Esophagus squamous epithelium (tissue), 4 donors: ENCODE measurements around the gene PPP1R27.

Experiments used
- POLR2A ChIP-seq, 4 donors: fragments of 450-650 bp; IDR thresholded peaks; one replicate each; pipeline ENCODE4 v1.6.1; 2017; ENCODE audit warnings: antibody characterized with exemption in 4 of 4, mild to moderate bottlenecking in 4 of 4, moderate library complexity in 3 of 4
- TF ChIP-seq, protein P1 (sequence below), 6 experiments: fragments of 450-650 bp in 4 of 6; fragments of 200-600 bp in 2 of 6; sonication (generic) in 2 of 6; IDR thresholded peaks; one replicate each; pipeline ENCODE4 v1.5.1; 2016 to 2019; ENCODE audit warnings: antibody characterized with exemption in 6 of 6, mild to moderate bottlenecking in 4 of 6, moderate library complexity in 4 of 6

DNA sequence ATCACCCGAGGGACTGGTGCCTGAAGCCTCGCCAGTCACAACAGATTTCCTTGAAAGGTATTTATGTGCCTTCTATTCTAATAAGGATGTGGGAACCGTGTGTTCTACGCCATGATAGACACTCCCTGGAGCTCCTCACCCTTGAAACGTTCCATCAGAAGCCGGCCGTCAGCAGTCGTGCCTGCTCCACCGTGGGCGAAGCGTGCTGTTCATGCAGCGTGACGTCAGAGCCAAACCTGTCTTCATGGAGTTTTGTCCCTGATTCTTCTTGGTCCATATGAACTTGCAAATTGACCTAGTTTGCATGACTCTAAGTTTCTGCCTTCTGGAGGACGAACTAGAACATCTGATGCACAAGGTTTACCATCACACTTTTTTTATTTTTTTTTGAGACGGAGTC lies 4.5 kb upstream of the PPP1R27 start:
- TF ChIP-seq, protein P1, sequence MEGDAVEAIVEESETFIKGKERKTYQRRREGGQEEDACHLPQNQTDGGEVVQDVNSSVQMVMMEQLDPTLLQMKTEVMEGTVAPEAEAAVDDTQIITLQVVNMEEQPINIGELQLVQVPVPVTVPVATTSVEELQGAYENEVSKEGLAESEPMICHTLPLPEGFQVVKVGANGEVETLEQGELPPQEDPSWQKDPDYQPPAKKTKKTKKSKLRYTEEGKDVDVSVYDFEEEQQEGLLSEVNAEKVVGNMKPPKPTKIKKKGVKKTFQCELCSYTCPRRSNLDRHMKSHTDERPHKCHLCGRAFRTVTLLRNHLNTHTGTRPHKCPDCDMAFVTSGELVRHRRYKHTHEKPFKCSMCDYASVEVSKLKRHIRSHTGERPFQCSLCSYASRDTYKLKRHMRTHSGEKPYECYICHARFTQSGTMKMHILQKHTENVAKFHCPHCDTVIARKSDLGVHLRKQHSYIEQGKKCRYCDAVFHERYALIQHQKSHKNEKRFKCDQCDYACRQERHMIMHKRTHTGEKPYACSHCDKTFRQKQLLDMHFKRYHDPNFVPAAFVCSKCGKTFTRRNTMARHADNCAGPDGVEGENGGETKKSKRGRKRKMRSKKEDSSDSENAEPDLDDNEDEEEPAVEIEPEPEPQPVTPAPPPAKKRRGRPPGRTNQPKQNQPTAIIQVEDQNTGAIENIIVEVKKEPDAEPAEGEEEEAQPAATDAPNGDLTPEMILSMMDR (IDR thresholded peaks at IDR 0.05), result no peak
- no peak for TF ChIP-seq POLR2A (IDR thresholded peaks at IDR 0.05)
